LNCaP clone FGC (cell line): ENCODE data around the gene ZNF862.

Experiments used
- DNase-seq: peaks from one replicate; pipeline ENCODE4 v3.0.0-alpha.2; 2011; ENCODE audit warnings: low read depth
- H3K4me3 ChIP-seq: 2 replicates; pipeline ENCODE4 v1.5.1; 2011; ENCODE audit warnings: mild to moderate bottlenecking, low read depth, low read length, control low read depth
- TF ChIP-seq, protein P1 (sequence below): IDR thresholded peaks from 2 replicates; pipeline ENCODE4 v1.5.1; 2012; ENCODE audit warnings: mild to moderate bottlenecking; ENCODE audit not compliant: control insufficient read depth, insufficient read depth; ENCODE audit errors: extremely low read depth

The ZNF862 gene

GRCh38 chr7:149844445-149844844 is 6.3 kb downstream of the ZNF862 start:
- DNase-seq: no peak
- TF ChIP-seq, protein P1, sequence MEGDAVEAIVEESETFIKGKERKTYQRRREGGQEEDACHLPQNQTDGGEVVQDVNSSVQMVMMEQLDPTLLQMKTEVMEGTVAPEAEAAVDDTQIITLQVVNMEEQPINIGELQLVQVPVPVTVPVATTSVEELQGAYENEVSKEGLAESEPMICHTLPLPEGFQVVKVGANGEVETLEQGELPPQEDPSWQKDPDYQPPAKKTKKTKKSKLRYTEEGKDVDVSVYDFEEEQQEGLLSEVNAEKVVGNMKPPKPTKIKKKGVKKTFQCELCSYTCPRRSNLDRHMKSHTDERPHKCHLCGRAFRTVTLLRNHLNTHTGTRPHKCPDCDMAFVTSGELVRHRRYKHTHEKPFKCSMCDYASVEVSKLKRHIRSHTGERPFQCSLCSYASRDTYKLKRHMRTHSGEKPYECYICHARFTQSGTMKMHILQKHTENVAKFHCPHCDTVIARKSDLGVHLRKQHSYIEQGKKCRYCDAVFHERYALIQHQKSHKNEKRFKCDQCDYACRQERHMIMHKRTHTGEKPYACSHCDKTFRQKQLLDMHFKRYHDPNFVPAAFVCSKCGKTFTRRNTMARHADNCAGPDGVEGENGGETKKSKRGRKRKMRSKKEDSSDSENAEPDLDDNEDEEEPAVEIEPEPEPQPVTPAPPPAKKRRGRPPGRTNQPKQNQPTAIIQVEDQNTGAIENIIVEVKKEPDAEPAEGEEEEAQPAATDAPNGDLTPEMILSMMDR: no peak
- no peak overlapping the region for H3K4me3 ChIP-seq

- no peak overlapping the region for H3K4me3 ChIP-seq
- TF ChIP-seq, protein P1: no peak
- DNase-seq: no peak
Measured at GRCh38 chr7:149845257-149845980, 7.2 kb downstream of the ZNF862 start.

DNA sequence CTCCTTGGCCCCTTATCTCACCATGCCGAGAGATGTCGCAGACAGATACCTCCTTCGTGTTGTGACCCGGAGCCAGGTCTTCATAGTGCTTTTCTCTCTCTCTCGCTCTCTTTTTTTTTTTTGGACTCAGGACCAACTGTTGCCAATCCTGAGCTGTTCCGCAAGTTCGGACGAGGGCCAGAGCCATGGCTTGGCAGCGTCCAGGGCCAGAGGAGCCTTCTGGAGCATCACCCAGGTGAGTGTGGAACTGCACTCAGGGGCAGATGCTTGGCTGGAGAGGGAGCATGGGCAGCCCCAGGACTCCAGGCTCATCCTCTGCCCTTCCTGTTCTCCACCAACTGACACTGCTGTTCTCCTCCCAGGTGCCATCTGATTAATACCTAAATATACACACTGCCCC is 7.8 kb downstream of the ZNF862 start:
- DNase-seq: no peak
- TF ChIP-seq, protein P1: no peak
- no peak overlapping the region for H3K4me3 ChIP-seq

- H3K4me3 ChIP-seq: no peak overlapping the region
- TF ChIP-seq, protein P1: no peak
- DNase-seq: no peak
Measured at GRCh38 chr7:149846436-149847046, 8.4 kb downstream of the ZNF862 start.

DNA sequence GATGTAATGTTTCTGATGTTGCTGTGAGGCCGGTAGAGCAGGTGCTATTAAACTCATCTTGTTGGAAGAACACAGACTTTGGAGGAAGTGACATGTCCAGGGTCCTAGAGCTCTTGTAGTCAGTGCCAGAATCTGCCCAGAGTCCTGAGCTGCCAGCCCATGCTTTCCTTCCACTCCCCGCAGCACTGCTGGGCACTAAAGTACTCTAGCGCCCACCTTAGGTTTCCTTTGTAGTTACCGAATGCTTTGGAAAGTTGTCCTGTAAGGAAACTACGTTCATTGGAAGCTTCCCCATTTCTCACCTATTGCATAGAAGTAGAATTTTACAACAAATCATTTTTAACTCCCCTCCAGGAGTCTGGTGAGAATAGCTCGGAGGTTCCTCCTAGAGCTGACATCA is 11.0 kb downstream of the ZNF862 start:
- H3K4me3 ChIP-seq: no peak overlapping the region
- DNase-seq: no peak

GRCh38 chr7:149850007-149850594 is 11.9 kb downstream of the ZNF862 start:
- no peak overlapping the region for H3K4me3 ChIP-seq
- no peak for DNase-seq
- TF ChIP-seq, protein P1: no peak

More for the DNA sequence above, 11.0 kb downstream of the ZNF862 start:
- TF ChIP-seq, protein P1: no peak
